HT-29 (cell line): Measurements from ENCODE around the gene KIAA0232. TPM values are rescaled to one million over a fixed set of nuclear protein-coding genes. Genes with fewer than 3 reads are reported as not detected.
A peak's percentile ranks its signal among the peaks of the same experiment; 100 is the strongest.

Source experiments
- DNase-seq: peaks from one replicate; pipeline ENCODE4 v3.0.0-alpha.2; 2015; ENCODE audit warnings: low spot score
- total RNA-seq: library from RNA; depleted of rRNA; stranded (reverse); fragments of >200 nt; shearing (Covaris generic); gene quantifications from 2 replicates; pipeline ENCODE4 v1.2.3, GENCODE V29; 2014; rRNA removed

Gene KIAA0232
- total RNA-seq, 1 experiment from 2014 or later: 6.0 TPM

- peak; percentile 59 for DNase-seq
Observed at GRCh38 chr4:6916069-6916586, 133.6 kb downstream of the KIAA0232 start.

GRCh38 chr4:6916587-6917460 is 134.3 kb downstream of the KIAA0232 start:
- peak; percentile 72 for DNase-seq

GRCh38 chr4:6917461-6918271 is 135.1 kb downstream of the KIAA0232 start:
- peak; percentile 95 for DNase-seq

GRCh38 chr4:6918338-6918737 is 135.8 kb downstream of the KIAA0232 start:
- DNase-seq: no peak

- no peak for DNase-seq
Observed at GRCh38 chr4:6920171-6920570, 137.6 kb downstream of the KIAA0232 start.

- DNase-seq: no peak
Observed at GRCh38 chr4:6923507-6923906, 141.0 kb downstream of the KIAA0232 start.

- DNase-seq: no peak
Observed at GRCh38 chr4:6924361-6924779, 141.8 kb downstream of the KIAA0232 start.

- DNase-seq: no peak
Observed at GRCh38 chr4:6925357-6925836, 142.9 kb downstream of the KIAA0232 start.

GRCh38 chr4:6926081-6926480 is 143.6 kb downstream of the KIAA0232 start:
- DNase-seq: no peak

- DNase-seq: peak; percentile 77
Observed at GRCh38 chr4:6926681-6927478, 144.4 kb downstream of the KIAA0232 start.

- DNase-seq: no peak
Observed at GRCh38 chr4:6928081-6928480, 145.6 kb downstream of the KIAA0232 start.

GRCh38 chr4:6929339-6929811 is 146.8 kb downstream of the KIAA0232 start:
- DNase-seq: no peak

- DNase-seq: no peak
Observed at GRCh38 chr4:6929812-6930464, 147.4 kb downstream of the KIAA0232 start.

- no peak for DNase-seq
Observed at GRCh38 chr4:6932475-6932874, 149.9 kb downstream of the KIAA0232 start.

GRCh38 chr4:6932918-6933317 is 150.4 kb downstream of the KIAA0232 start:
- no peak for DNase-seq

Other genes starting within 250 kb of the KIAA0232 start
- gene MAN2B2, start 207.5 kb upstream of the KIAA0232 start, total RNA-seq: 24.8 and 28.5 TPM in 2 replicates
- gene MRFAP1, start 142.0 kb upstream of the KIAA0232 start, total RNA-seq: 92.4 and 106 TPM in 2 replicates
- gene S100P, start 88.8 kb upstream of the KIAA0232 start, total RNA-seq: 412 and 628 TPM in 2 replicates
- gene MRFAP1L1, start 72.9 kb upstream of the KIAA0232 start, total RNA-seq: 41.6 and 43.4 TPM in 2 replicates
- 28.7 and 31.3 TPM in 2 replicates for gene BLOC1S4, start 66.6 kb upstream of the KIAA0232 start, total RNA-seq
- gene TBC1D14, start 127.1 kb downstream of the KIAA0232 start, total RNA-seq: 54.5 and 58.5 TPM in 2 replicates